OCI-LY7 (cell line): ENCODE results near the gene SIL1. TPM values are rescaled to one million over a fixed set of nuclear protein-coding genes. Genes with fewer than 3 reads are reported as not detected.

Experiments
- BruUV-seq: library from RNA; stranded (reverse); fragments of 400-500 nt; replicated peaks from 2 replicates; lab custom pipeline; 2021; lab: Mats Ljungman, UMichigan
- CTCF ChIA-PET: fragments of 300-600 bp; sonication (Branson Sonifier 250); formaldehyde crosslinking; loops from one replicate; lab custom pipeline; 2022; ENCODE audit warnings: antibody characterized with exemption; ENCODE audit not compliant: unreplicated experiment; lab: Charles Lee
- POLR2A ChIA-PET: fragments of 300-600 bp; sonication (Branson Sonifier 250); formaldehyde crosslinking; loops from one replicate; lab custom pipeline; 2022; ENCODE audit warnings: antibody characterized with exemption; lab: Charles Lee
- DNase-seq: peaks from one replicate; pipeline ENCODE4 v3.0.0-alpha.2; 2015; ENCODE audit warnings: low spot score
- H2AFZ ChIP-seq: fragments of 200-600 bp; sonication (generic), shearing (Covaris generic); 2 replicates; pipeline ENCODE4 v1.6.1; 2014; ENCODE audit warnings: mild to moderate bottlenecking, antibody characterized with exemption, low read length, moderate library complexity
- H3K27ac ChIP-seq: fragments of 200-600 bp; sonication (generic); 2 replicates; pipeline ENCODE4 v1.5.1; 2014; ENCODE audit warnings: mixed run types, low read depth, mild to moderate bottlenecking, moderate library complexity, low read length, inconsistent platforms; ENCODE audit not compliant: poor library complexity, severe bottlenecking
- H3K36me3 ChIP-seq: fragments of 200-600 bp; sonication (generic); 2 replicates; pipeline ENCODE4 v1.6.1; 2014; ENCODE audit warnings: mild to moderate bottlenecking, antibody characterized with exemption, low read length, moderate library complexity, mixed read lengths; ENCODE audit not compliant: insufficient read depth
- H3K4me1 ChIP-seq: fragments of 200-600 bp; sonication (generic); 2 replicates; pipeline ENCODE4 v1.5.1; 2014; ENCODE audit warnings: mild to moderate bottlenecking, low read length; ENCODE audit not compliant: insufficient read depth, poor library complexity, severe bottlenecking
- H3K4me2 ChIP-seq: fragments of 200-600 bp; sonication (generic); 2 replicates; pipeline ENCODE4 v1.6.1; 2014; ENCODE audit warnings: mild to moderate bottlenecking, low read length
- H3K4me3 ChIP-seq: fragments of 200-600 bp; sonication (generic); 2 replicates; pipeline ENCODE4 v1.5.1; 2014; ENCODE audit warnings: mild to moderate bottlenecking, low read depth, low read length; ENCODE audit not compliant: poor library complexity, severe bottlenecking
- H3K79me2 ChIP-seq: fragments of 200-600 bp; sonication (generic); 2 replicates; pipeline ENCODE4 v1.6.1; 2016; ENCODE audit warnings: low read depth, mild to moderate bottlenecking, low read length, moderate library complexity, mixed read lengths; ENCODE audit not compliant: insufficient read depth
- H3K9me2 ChIP-seq: fragments of 200-600 bp; sonication (generic); 2 replicates; pipeline ENCODE4 v1.6.1; 2016; ENCODE audit warnings: mild to moderate bottlenecking, low read length, mixed read lengths; ENCODE audit not compliant: insufficient read depth
- H3K9me3 ChIP-seq: fragments of 200-600 bp; sonication (generic); 2 replicates; pipeline ENCODE4 v1.6.1; 2014; ENCODE audit warnings: mild to moderate bottlenecking, mixed run types, low read length, mixed read lengths
- H4K20me1 ChIP-seq: fragments of 200-600 bp; sonication (generic); 2 replicates; pipeline ENCODE4 v1.6.1; 2014; ENCODE audit warnings: mild to moderate bottlenecking, antibody characterized with exemption, low read length, moderate library complexity, mixed read lengths; ENCODE audit not compliant: insufficient read depth
- CTCF ChIP-seq: fragments of 200-600 bp; sonication (generic); conservative IDR thresholded peaks from 2 replicates; pipeline ENCODE4 v1.5.1; 2014; ENCODE audit warnings: mild to moderate bottlenecking, antibody characterized with exemption, low read length, moderate library complexity, mixed read lengths
- EZH2phosphoT487 ChIP-seq: fragments of 200-600 bp; sonication (generic); IDR thresholded peaks from 2 replicates; pipeline ENCODE4 v1.6.1; 2018; ENCODE audit warnings: low read depth, borderline replicate concordance, mild to moderate bottlenecking, mixed run types, antibody characterized with exemption, low read length, moderate library complexity, mixed read lengths
- intact Hi-C: fragments of 100-400 bp; cut with micrococcal nuclease; formaldehyde crosslinking; loops from one replicate; pipeline ENCODE4 v1.10.0; 2022; ENCODE audit not compliant: unreplicated experiment
- total RNA-seq, 2 experiments: library from RNA; depleted of rRNA in 1 of 2; stranded (reverse); fragments of >200 nt in 1 of 2; shearing (Covaris generic) in 1 of 2; gene quantifications; 2 replicates each; pipeline ENCODE4 v1.2.3, GENCODE V29; 2014 to 2022

SIL1 gene
- total RNA-seq, 2 experiments from 2014 or later: 9.2 to 22.8 TPM

- Histone ChIP-seq H3K9me3 (no peaks in the 10 kb centered on the region), H4K20me1 (no peaks in the 10 kb centered on the region), H3K4me2 (no peak overlapping the region), H3K36me3 (no peaks in the 10 kb centered on the region), H3K4me1 (no peaks in the 10 kb centered on the region), H3K9me2 (no peaks in the 10 kb centered on the region), H3K27ac (no peak overlapping the region), H3K4me3 (no peak overlapping the region), H2AFZ (no peak overlapping the region), H3K79me2 (no peaks in the 10 kb centered on the region)
- TF ChIP-seq CTCF (no peak), EZH2phosphoT487 (no peak)
- BruUV-seq: no TSS peak
- intact Hi-C loops: no loop called here
- DNase-seq: no peak
- ChIA-PET POLR2A (no interaction called here), CTCF (no interaction called here)
Measured at GRCh38 chr5:138979684-138980280, 218.4 kb downstream of the SIL1 start.

GRCh38 chr5:138978581-138978980, 219.6 kb downstream of the SIL1 start:
- no peaks in the 10 kb centered on the region for H3K4me1 ChIP-seq
- intact Hi-C loops: no loop called here
- no peak for TF ChIP-seq CTCF
- no peak for TF ChIP-seq EZH2phosphoT487
- POLR2A ChIA-PET: no interaction called here
- H3K27ac ChIP-seq: no peak overlapping the region
- no peaks in the 10 kb centered on the region for H4K20me1 ChIP-seq
- DNase-seq: no peak
- H3K9me3 ChIP-seq: no peaks in the 10 kb centered on the region
- CTCF ChIA-PET: no interaction called here
- H3K79me2 ChIP-seq: no peaks in the 10 kb centered on the region
- H2AFZ ChIP-seq: no peak overlapping the region
- no peaks in the 10 kb centered on the region for H3K9me2 ChIP-seq
- no peak overlapping the region for H3K4me2 ChIP-seq
- H3K36me3 ChIP-seq: no peaks in the 10 kb centered on the region
- BruUV-seq: no TSS peak
- H3K4me3 ChIP-seq: no peak overlapping the region

- no TSS peak for BruUV-seq
- no peaks in the 10 kb centered on the region for H3K9me2 ChIP-seq
- H3K4me1 ChIP-seq: no peaks in the 10 kb centered on the region
- H3K36me3 ChIP-seq: no peaks in the 10 kb centered on the region
- no peak overlapping the region for H3K4me2 ChIP-seq
- CTCF ChIA-PET: no interaction called here
- no peaks in the 10 kb centered on the region for H3K79me2 ChIP-seq
- TF ChIP-seq EZH2phosphoT487 (no peak), CTCF (no peak)
- H3K9me3 ChIP-seq: no peaks in the 10 kb centered on the region
- H2AFZ ChIP-seq: no peak overlapping the region
- no peak overlapping the region for H3K4me3 ChIP-seq
- POLR2A ChIA-PET: no interaction called here
- DNase-seq: no peak
- no peak overlapping the region for H3K27ac ChIP-seq
- intact Hi-C loops: no loop called here
- no peaks in the 10 kb centered on the region for H4K20me1 ChIP-seq
Measured at GRCh38 chr5:138978080-138978479, 220.1 kb downstream of the SIL1 start.
